GM12874 (cell line): ENCODE measurements around the gene ERCC6L2.

Experiments
- TF ChIP-seq, protein P1 (sequence below): IDR thresholded peaks from 2 replicates; pipeline ENCODE4 v1.5.1; 2011; ENCODE audit warnings: low read depth, mild to moderate bottlenecking, control low read depth, low read length, moderate library complexity; ENCODE audit not compliant: insufficient read depth

The ERCC6L2 gene

DNA sequence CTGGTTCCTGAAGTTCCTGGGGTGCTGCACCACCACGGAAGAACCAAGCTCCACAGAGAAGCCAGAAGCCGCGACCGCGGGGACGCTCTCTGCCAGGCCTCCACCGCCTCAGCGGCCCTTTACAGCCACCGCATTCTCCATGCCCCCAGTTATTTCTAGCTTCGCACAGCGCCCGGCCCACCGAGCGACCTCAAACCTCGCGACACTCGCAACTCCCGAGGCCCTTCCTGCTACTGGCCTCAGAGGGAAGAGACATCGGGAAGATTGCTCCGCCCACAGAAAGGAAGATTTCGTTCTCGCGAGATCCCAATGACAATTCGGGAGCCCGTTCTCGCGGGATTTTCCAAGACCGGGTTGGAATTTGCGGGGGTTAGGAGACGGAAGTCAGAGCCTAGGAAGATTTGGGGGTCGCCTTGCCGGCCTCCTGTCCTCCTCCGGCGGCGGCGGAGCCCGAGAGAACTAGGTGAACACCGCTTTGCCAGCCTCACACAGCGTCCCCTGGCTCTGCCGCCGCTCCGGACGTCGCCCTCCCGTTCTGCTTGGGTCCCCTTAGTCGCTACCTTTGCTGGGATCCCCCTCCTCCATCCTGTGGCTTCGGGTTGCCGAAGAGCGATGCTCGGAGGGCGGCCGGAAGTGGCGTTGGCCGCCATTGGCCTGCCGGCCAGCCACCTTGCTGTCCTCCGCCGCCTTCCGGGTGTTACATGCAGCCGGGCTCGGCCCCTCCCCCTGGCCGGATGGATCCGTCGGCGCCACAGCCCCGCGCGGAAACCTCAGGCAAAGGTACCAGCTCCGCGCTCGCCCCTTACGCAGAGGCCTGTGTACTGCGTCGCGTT lies at the start of gene ERCC6L2:
Gene ERCC6L2 (plus strand): TSS at position 387 of the 833 bp plus-strand sequence. CDS start 348 bp downstream, at position 735.
- TF ChIP-seq, protein P1, sequence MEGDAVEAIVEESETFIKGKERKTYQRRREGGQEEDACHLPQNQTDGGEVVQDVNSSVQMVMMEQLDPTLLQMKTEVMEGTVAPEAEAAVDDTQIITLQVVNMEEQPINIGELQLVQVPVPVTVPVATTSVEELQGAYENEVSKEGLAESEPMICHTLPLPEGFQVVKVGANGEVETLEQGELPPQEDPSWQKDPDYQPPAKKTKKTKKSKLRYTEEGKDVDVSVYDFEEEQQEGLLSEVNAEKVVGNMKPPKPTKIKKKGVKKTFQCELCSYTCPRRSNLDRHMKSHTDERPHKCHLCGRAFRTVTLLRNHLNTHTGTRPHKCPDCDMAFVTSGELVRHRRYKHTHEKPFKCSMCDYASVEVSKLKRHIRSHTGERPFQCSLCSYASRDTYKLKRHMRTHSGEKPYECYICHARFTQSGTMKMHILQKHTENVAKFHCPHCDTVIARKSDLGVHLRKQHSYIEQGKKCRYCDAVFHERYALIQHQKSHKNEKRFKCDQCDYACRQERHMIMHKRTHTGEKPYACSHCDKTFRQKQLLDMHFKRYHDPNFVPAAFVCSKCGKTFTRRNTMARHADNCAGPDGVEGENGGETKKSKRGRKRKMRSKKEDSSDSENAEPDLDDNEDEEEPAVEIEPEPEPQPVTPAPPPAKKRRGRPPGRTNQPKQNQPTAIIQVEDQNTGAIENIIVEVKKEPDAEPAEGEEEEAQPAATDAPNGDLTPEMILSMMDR = no peak

GRCh38 chr9:95826183-95826838 lies 49.2 kb upstream of the ERCC6L2 start:
- TF ChIP-seq, protein P1 = no peak

DNA sequence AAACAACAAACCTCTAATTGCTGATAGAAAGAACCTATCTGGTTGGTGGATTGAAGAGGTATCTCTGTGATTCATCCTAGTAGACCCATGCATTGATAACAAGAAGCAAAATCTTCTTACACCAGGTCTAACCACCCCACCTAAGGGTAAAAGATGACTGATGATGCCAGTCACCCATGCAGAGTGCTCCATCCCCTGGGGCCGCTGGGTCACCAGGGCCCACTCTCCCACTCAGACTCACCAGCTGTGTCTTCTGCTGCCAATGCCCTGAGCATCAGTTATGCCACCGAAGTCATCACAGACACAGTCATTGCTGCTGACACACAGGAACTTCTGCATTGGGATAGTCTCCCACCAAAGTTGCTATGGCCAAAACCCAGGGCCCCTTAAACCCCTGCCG lies 44.7 kb upstream of the ERCC6L2 start:
- TF ChIP-seq, protein P1 = no peak

- TF ChIP-seq, protein P1 = no peak
These were observed 43.7 kb upstream of the ERCC6L2 start for GRCh38 chr9:95831810-95832209.

- TF ChIP-seq, protein P1 = no peak
These were observed 41.8 kb upstream of the ERCC6L2 start for GRCh38 chr9:95833546-95834178.

- TF ChIP-seq, protein P1 = no peak
These were observed 41.1 kb upstream of the ERCC6L2 start for GRCh38 chr9:95834281-95834907.

DNA sequence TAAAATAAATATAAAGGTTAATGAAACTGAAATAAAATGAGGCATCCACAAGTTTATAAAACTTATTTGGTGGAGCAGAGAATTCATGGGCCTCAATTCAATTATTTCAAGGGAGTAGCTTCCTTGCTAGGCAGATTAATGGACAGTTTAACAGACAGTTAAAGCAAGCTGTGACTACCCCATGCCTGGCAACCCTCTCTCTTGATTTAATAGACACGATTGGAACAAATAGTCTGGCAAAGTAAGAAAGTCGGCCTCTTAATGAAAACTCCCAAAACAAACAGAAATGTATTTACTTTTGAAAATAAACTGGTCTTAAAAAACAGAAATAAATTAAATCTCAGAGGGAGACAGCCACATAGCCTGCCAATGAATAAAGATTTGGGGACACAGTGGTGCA lies 40.1 kb upstream of the ERCC6L2 start:
- TF ChIP-seq, protein P1 = no peak
